ENCODE measurements around the gene OTULIN.

Gene OTULIN

GRCh38 chr5:14686517-14686916 lies 22.0 kb downstream of the OTULIN start:
- TF ChIP-seq CTCF (IDR thresholded peaks at IDR 0.05; ENCODE audit: low read depth, low read length, poor library complexity, severe bottlenecking) (no peak), EZH2phosphoT487 (IDR thresholded peaks at IDR 0.05; ENCODE audit: borderline replicate concordance, low read length) (no peak)
- H3K4me1 ChIP-seq (ENCODE audit: control insufficient read depth, low read length) = peaks cover 35% of the 10 kb centered on the region
- peaks cover 16% of the 10 kb centered on the region for H3F3A ChIP-seq (ENCODE audit: control insufficient read depth, insufficient read depth)
- no peaks in the 10 kb centered on the region; the same call in 1 of the 2 replicates for H4K20me1 ChIP-seq (ENCODE audit: control insufficient read depth, insufficient read depth, low read depth, low read length)
- no peak overlapping the region for H3K27ac ChIP-seq (ENCODE audit: low read depth, low read length)
- H3K9me3 ChIP-seq (ENCODE audit: control insufficient read depth, insufficient read depth, low read length) = no peaks in the 10 kb centered on the region
- no peak overlapping the region for H3K4me2 ChIP-seq (ENCODE audit: low read length)
- H3K27me3 ChIP-seq (ENCODE audit: control insufficient read depth, low read length) = no peaks in the 10 kb centered on the region
- no peak overlapping the region for H3K4me3 ChIP-seq (ENCODE audit: low read length)
- H3K79me2 ChIP-seq (ENCODE audit: control insufficient read depth, low read length) = peaks cover 33% of the 10 kb centered on the region
- peaks cover 90% of the 10 kb centered on the region for H3K36me3 ChIP-seq (ENCODE audit: control insufficient read depth, low read length)
- no peaks in the 10 kb centered on the region for H3K9me2 ChIP-seq (replicated peaks; ENCODE audit: control insufficient read depth, low read length)

- no peak overlapping the region for H3K4me3 ChIP-seq (ENCODE audit: low read length)
- H3F3A ChIP-seq (ENCODE audit: control insufficient read depth, insufficient read depth) = peaks cover 16% of the 10 kb centered on the region
- H4K20me1 ChIP-seq (ENCODE audit: control insufficient read depth, insufficient read depth, low read depth, low read length) = no peaks in the 10 kb centered on the region; the same call in 1 of the 2 replicates
- peaks cover 91% of the 10 kb centered on the region for H3K36me3 ChIP-seq (ENCODE audit: control insufficient read depth, low read length)
- no peak for TF ChIP-seq CTCF (IDR thresholded peaks at IDR 0.05; ENCODE audit: low read depth, low read length, poor library complexity, severe bottlenecking)
- no peak for TF ChIP-seq EZH2phosphoT487 (IDR thresholded peaks at IDR 0.05; ENCODE audit: borderline replicate concordance, low read length)
- H3K27ac ChIP-seq (ENCODE audit: low read depth, low read length) = no peak overlapping the region
- peaks cover 33% of the 10 kb centered on the region for H3K79me2 ChIP-seq (ENCODE audit: control insufficient read depth, low read length)
- no peaks in the 10 kb centered on the region for H3K27me3 ChIP-seq (ENCODE audit: control insufficient read depth, low read length)
- H3K4me2 ChIP-seq (ENCODE audit: low read length) = no peak overlapping the region
- H3K9me3 ChIP-seq (ENCODE audit: control insufficient read depth, insufficient read depth, low read length) = no peaks in the 10 kb centered on the region
- peaks cover 35% of the 10 kb centered on the region for H3K4me1 ChIP-seq (ENCODE audit: control insufficient read depth, low read length)
- H3K9me2 ChIP-seq (replicated peaks; ENCODE audit: control insufficient read depth, low read length) = no peaks in the 10 kb centered on the region
Observed at GRCh38 chr5:14687023-14687665, 22.6 kb downstream of the OTULIN start.

- Histone ChIP-seq H4K20me1 (ENCODE audit: control insufficient read depth, insufficient read depth, low read depth, low read length) (no peaks in the 10 kb centered on the region), H3K9me3 (ENCODE audit: control insufficient read depth, insufficient read depth, low read length) (no peaks in the 10 kb centered on the region), H3K79me2 (ENCODE audit: control insufficient read depth, low read length) (peaks cover 6% of the 10 kb centered on the region; the same call in 1 of the 2 replicates), H3K27me3 (ENCODE audit: control insufficient read depth, low read length) (no peaks in the 10 kb centered on the region), H3F3A (ENCODE audit: control insufficient read depth, insufficient read depth) (no peaks in the 10 kb centered on the region), H3K9me2 (replicated peaks; ENCODE audit: control insufficient read depth, low read length) (no peaks in the 10 kb centered on the region), H3K4me1 (ENCODE audit: control insufficient read depth, low read length) (no peaks in the 10 kb centered on the region), H3K4me3 (ENCODE audit: low read length) (no peak overlapping the region), H3K36me3 (ENCODE audit: control insufficient read depth, low read length) (peaks cover 98% of the 10 kb centered on the region), H3K27ac (ENCODE audit: low read depth, low read length) (no peak overlapping the region), H3K4me2 (ENCODE audit: low read length) (no peak overlapping the region)
- TF ChIP-seq EZH2phosphoT487 (IDR thresholded peaks at IDR 0.05; ENCODE audit: borderline replicate concordance, low read length) = no peak
Observed at GRCh38 chr5:14693070-14693469, 28.6 kb downstream of the OTULIN start.

- H3K9me2 ChIP-seq (replicated peaks; ENCODE audit: control insufficient read depth, low read length) = no peaks in the 10 kb centered on the region
- no peak overlapping the region for H3K4me3 ChIP-seq (ENCODE audit: low read length)
- TF ChIP-seq CTCF (IDR thresholded peaks at IDR 0.05; ENCODE audit: low read depth, low read length, poor library complexity, severe bottlenecking) = no peak
- TF ChIP-seq EZH2phosphoT487 (IDR thresholded peaks at IDR 0.05; ENCODE audit: borderline replicate concordance, low read length) = no peak
- H3K36me3 ChIP-seq (ENCODE audit: control insufficient read depth, low read length) = peaks cover 93% of the 10 kb centered on the region
- no peaks in the 10 kb centered on the region for H3K9me3 ChIP-seq (ENCODE audit: control insufficient read depth, insufficient read depth, low read length)
- H3K4me1 ChIP-seq (ENCODE audit: control insufficient read depth, low read length) = no peaks in the 10 kb centered on the region
- no peaks in the 10 kb centered on the region for H3K27me3 ChIP-seq (ENCODE audit: control insufficient read depth, low read length)
- no peak overlapping the region for H3K27ac ChIP-seq (ENCODE audit: low read depth, low read length)
- H3K79me2 ChIP-seq (ENCODE audit: control insufficient read depth, low read length) = 0 out of 2 replicates have a peak, but pooled peaks cover 2% of the 10 kb centered on the region
- no peaks in the 10 kb centered on the region for H4K20me1 ChIP-seq (ENCODE audit: control insufficient read depth, insufficient read depth, low read depth, low read length)
- H3F3A ChIP-seq (ENCODE audit: control insufficient read depth, insufficient read depth) = no peaks in the 10 kb centered on the region
- H3K4me2 ChIP-seq (ENCODE audit: low read length) = no peak overlapping the region
Observed at GRCh38 chr5:14695152-14695551, 30.6 kb downstream of the OTULIN start.

Measured in DOHH2 (cell line).